Fibroblast of the aortic adventitia (primary cell): Measurements from ENCODE around the gene DISC1. TPM values are rescaled to one million over a fixed set of nuclear protein-coding genes. Genes with fewer than 3 reads are reported as not detected.

ENCODE experiments used
- DNase-seq: peaks from one replicate; pipeline ENCODE4 v3.0.0-alpha.2; 2010; ENCODE audit warnings: low read depth
- H3K4me3 ChIP-seq: 2 replicates; pipeline ENCODE4 v1.5.1; 2011; ENCODE audit warnings: low read depth, mild to moderate bottlenecking, control low read depth, low read length, moderate library complexity
- CTCF ChIP-seq: IDR thresholded peaks from 2 replicates; pipeline ENCODE4 v1.5.1; 2011; ENCODE audit warnings: mild to moderate bottlenecking, low read length, control low read depth, inconsistent platforms; ENCODE audit not compliant: insufficient read depth
- total RNA-seq: library from RNA; depleted of rRNA; stranded (reverse); fragments of >200 nt; gene quantifications from 2 replicates; pipeline ENCODE4 v1.2.3, GENCODE V29; 2012; ENCODE audit warnings: low replicate concordance

DISC1 gene
- total RNA-seq, 1 donor = 4.7 TPM

DNA sequence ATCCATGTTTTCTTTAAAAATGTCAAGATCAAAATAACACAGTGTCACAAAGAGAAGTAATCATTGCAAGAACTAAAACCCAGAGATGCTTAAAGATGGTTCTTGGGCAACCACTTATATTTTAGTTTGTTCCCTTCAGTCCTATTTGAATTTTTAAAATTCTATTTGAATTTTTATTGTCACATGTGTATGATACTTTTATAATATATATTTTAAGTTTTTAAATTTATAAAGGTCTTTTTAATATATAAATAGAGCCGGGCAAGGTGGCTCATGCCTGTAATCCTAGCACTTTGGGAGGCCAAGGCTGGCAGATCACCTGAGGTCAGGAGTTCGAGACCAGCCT, 22.3 kb upstream of the DISC1 start:
- no peak for DNase-seq
- no peak overlapping the region for H3K4me3 ChIP-seq
- no peak for TF ChIP-seq CTCF

DNA sequence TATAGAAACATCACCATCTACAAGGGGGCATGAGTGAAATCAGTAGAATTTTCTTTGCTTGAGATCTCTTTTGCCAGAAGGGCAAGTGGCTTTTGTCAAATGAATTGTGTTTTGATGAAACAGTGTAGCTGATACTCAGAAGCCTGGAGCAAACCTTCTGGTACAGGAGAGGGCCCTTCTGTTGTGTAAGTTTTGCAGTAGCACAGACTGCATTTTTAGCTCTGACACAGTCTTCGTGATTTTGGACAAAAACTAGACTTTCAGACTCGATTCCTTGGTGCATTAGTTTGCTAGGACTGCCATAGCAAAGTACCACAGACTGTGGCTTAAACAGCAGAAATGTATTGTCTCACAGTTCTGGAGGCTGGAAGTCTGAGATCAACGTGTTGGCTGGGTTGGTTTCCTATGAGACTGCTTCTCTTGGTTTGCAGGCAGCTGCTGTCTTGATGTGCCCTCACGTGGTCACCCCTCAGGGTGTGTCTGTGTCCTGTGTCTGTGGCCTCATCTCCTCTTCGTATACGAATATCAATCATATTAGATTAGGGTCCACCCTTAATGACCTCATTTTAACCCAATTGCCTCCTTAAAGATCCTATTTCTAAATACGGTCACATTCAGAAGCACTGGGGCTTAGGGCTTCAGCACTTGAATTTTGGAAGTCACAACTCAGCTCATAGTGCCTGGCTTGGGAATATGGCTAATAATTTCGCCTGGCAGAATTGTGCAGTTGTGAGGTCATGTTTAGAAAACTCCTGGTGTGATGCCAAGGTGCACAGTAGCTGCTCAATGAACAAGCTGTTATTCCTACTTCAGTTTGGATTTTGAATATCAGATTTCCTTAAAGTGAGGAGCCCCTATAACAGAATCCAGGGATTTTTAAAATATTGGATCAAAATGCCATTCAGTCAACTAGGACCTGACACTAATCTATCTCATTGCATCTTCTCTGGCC, 21.2 kb upstream of the DISC1 start:
- DNase-seq = peak; percentile 28
- no peak overlapping the region for H3K4me3 ChIP-seq
- TF ChIP-seq CTCF = no peak

DNA sequence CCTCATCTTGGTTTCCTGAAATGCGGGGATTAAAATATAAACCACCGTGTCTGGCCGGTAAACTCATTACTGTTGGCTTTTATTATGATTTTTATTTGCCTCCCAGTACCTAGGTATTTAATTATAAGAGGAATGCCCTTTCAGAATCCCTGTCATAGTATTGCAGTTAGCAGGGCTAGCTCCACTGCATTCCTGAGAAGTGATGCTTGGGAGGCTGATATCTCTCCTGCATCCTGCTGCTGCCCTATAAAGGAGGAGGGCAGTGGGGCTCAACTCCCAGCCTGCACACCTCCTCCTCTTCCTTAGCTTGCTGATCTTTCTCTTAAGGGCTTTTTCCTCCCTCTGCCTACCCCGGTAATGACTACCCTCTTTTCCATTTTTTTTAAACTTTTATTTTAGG, 19.9 kb upstream of the DISC1 start:
- no peak overlapping the region for H3K4me3 ChIP-seq
- peak; percentile 33 for DNase-seq
- TF ChIP-seq CTCF = no peak

DNA sequence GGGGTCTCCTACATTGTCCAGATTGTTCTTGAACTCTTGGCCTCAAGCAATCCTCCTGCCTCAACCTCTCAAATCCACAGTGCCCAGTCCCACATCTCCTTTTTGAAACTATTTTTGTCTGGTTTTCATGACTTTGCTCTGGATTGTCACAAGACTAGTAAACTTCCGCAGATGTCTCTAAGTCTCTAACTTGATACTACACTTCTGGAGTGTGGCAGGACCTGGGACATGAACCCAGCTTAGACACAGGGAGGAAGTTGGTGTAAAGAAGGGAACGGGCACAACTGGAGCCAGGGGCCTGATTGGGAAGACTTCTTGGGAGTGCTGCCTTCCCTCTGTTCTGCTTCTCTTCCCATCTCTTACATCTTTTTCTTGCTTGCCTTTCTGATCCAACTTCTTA, 16.2 kb upstream of the DISC1 start:
- no peak for DNase-seq
- no peak for TF ChIP-seq CTCF
- no peak overlapping the region for H3K4me3 ChIP-seq

GRCh38 chr1:231611111-231611510, 15.5 kb upstream of the DISC1 start:
- no peak overlapping the region for H3K4me3 ChIP-seq
- DNase-seq = no peak
- TF ChIP-seq CTCF = no peak

DNA sequence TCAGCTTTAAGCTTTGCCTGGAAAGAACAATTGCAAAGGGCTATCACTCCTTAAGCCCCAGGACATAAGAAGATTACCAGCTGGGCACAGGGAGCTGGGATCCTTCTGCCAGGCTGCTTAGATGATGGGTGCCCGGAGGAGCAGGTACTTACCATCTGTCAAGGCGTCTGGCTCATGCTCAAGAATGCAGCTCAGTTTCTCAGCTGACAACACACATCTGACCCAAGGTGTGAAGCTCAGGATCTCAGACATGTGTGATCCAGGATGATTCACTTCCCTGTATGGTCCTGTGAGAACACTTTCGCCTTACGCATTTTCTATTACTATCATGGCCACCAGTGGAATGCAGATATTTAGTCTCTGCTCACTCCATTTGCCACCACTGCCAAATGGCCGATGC, 14.7 kb upstream of the DISC1 start:
- no peak overlapping the region for H3K4me3 ChIP-seq
- no peak for TF ChIP-seq CTCF
- DNase-seq = no peak
